Measurements from ENCODE around the gene PTPRB. TPM values are rescaled to one million over a fixed set of nuclear protein-coding genes. Genes with fewer than 3 reads are reported as not detected.

Gene PTPRB
- total and polyA plus RNA-seq, 2 donors (not counting 1 experiment from before 2014, with no cell fraction given): 0.01 TPM; not detected in 1

GRCh38 chr12:70648831-70649230, 11.6 kb upstream of the PTPRB start:
- CTCF ChIA-PET: no interaction called here
- H4K20me1 ChIP-seq (ENCODE audit: control insufficient read depth, insufficient read depth, low read length, poor library complexity, severe bottlenecking): no peaks in the 10 kb centered on the region
- POLR2A ChIA-PET: no interaction called here

GRCh38 chr12:70648191-70648590, 11.0 kb upstream of the PTPRB start:
- Histone ChIP-seq H4K20me1 (ENCODE audit: control insufficient read depth, insufficient read depth, low read length, poor library complexity, severe bottlenecking) (no peaks in the 10 kb centered on the region), H3K4me3 (ENCODE audit: control extremely low read depth in 1 of 5, extremely low read depth in 1 of 5, insufficient read depth in 1 of 5, low read depth in 2 of 5, low read length in 4 of 5) (no peak overlapping the region), H2AFZ (ENCODE audit: insufficient read depth, low read depth, low read length, poor library complexity, severe bottlenecking) (no peak overlapping the region), H3K27me3 (replicated peaks in 1 of 4; ENCODE audit: control extremely low read depth in 1 of 4, control insufficient read depth in 3 of 4, insufficient read depth in 4 of 4, low read length in 3 of 4) (no peaks in the 10 kb centered on the region), H3K4me1 (ENCODE audit: control insufficient read depth in 2 of 2, insufficient read depth in 2 of 2, low read length in 2 of 2) (no peaks in the 10 kb centered on the region), H3K27ac (ENCODE audit: low read length in 2 of 2) (no peak overlapping the region), H3K9me3 (ENCODE audit: control extremely low read depth in 1 of 3, control insufficient read depth in 2 of 3, insufficient read depth in 1 of 3, low read length in 2 of 3) (no peaks in the 10 kb centered on the region), H3K79me2 (ENCODE audit: control insufficient read depth, insufficient read depth, low read length) (no peaks in the 10 kb centered on the region), H3K36me3 (replicated peaks in 1 of 2; ENCODE audit: control extremely low read depth in 1 of 2, control insufficient read depth in 1 of 2, extremely low read depth in 1 of 2, insufficient read depth in 2 of 2, low read length in 1 of 2) (no peaks in the 10 kb centered on the region), H3K9ac (ENCODE audit: low read length) (no peak overlapping the region), H3K4me2 (replicated peaks; ENCODE audit: low read depth, low read length, poor library complexity, severe bottlenecking) (no peak overlapping the region)
- H3K27ac Mint-ChIP-seq: no peak overlapping the region
- ChIA-PET POLR2A (no interaction called here), CTCF (no interaction called here)
- no peak for DNase-seq
- no peaks in the 10 kb centered on the region for H3K4me1 Mint-ChIP-seq
- no peak for ATAC-seq (ENCODE audit: low read depth)
- 100% methylated on average over 1 of the region's 2 CpGs for WGBS (ENCODE audit: insufficient coverage)
- no peaks in the 10 kb centered on the region for H3K9me3 Mint-ChIP-seq (ENCODE audit: insufficient read depth)
- no peak overlapping the region for H3K4me3 Mint-ChIP-seq
- no peak for TF ChIP-seq CTCF (IDR thresholded peaks at IDR 0.05)
- TF ChIP-seq EZH2 (IDR thresholded peaks at IDR 0.05; ENCODE audit: borderline replicate concordance, insufficient read depth, low read depth, low read length, poor library complexity, severe bottlenecking): no peak
- peaks cover 11% of the 10 kb centered on the region for H3K27me3 Mint-ChIP-seq
- intact Hi-C loops (cut with micrococcal nuclease): no loop called here

More at GRCh38 chr12:70648831-70649230, 11.6 kb upstream of the PTPRB start:
- no peaks in the 10 kb centered on the region for H3K36me3 ChIP-seq (replicated peaks in 1 of 2; ENCODE audit: control extremely low read depth in 1 of 2, control insufficient read depth in 1 of 2, extremely low read depth in 1 of 2, insufficient read depth in 2 of 2, low read length in 1 of 2)
- Mint-ChIP-seq H3K27me3 (peaks cover 11% of the 10 kb centered on the region), H3K4me1 (no peaks in the 10 kb centered on the region), H3K9me3 (ENCODE audit: insufficient read depth) (no peaks in the 10 kb centered on the region), H3K4me3 (no peak overlapping the region), H3K27ac (no peak overlapping the region)
- ATAC-seq (ENCODE audit: low read depth) (no peak), DNase-seq (no peak)
- H2AFZ ChIP-seq (ENCODE audit: insufficient read depth, low read depth, low read length, poor library complexity, severe bottlenecking): no peak overlapping the region
- no peak overlapping the region for H3K4me2 ChIP-seq (replicated peaks; ENCODE audit: low read depth, low read length, poor library complexity, severe bottlenecking)
- H3K4me1 ChIP-seq (ENCODE audit: control insufficient read depth in 2 of 2, insufficient read depth in 2 of 2, low read length in 2 of 2): no peaks in the 10 kb centered on the region
- no peaks in the 10 kb centered on the region for H3K9me3 ChIP-seq (ENCODE audit: control extremely low read depth in 1 of 3, control insufficient read depth in 2 of 3, insufficient read depth in 1 of 3, low read length in 2 of 3)
- no peaks in the 10 kb centered on the region for H3K27me3 ChIP-seq (replicated peaks in 1 of 4; ENCODE audit: control extremely low read depth in 1 of 4, control insufficient read depth in 3 of 4, insufficient read depth in 4 of 4, low read length in 3 of 4)
- TF ChIP-seq CTCF (IDR thresholded peaks at IDR 0.05): no peak
- TF ChIP-seq EZH2 (IDR thresholded peaks at IDR 0.05; ENCODE audit: borderline replicate concordance, insufficient read depth, low read depth, low read length, poor library complexity, severe bottlenecking): no peak
- H3K79me2 ChIP-seq (ENCODE audit: control insufficient read depth, insufficient read depth, low read length): no peaks in the 10 kb centered on the region
- H3K27ac ChIP-seq (ENCODE audit: low read length in 2 of 2): no peak overlapping the region
- H3K9ac ChIP-seq (ENCODE audit: low read length): no peak overlapping the region
- no CpG with 5 or more reads among the region's 2 CpGs for WGBS (ENCODE audit: insufficient coverage)
- intact Hi-C loops (cut with micrococcal nuclease): no loop called here
- no peak overlapping the region for H3K4me3 ChIP-seq (ENCODE audit: control extremely low read depth in 1 of 5, extremely low read depth in 1 of 5, insufficient read depth in 1 of 5, low read depth in 2 of 5, low read length in 4 of 5)
